Activated T-cell treated with anti-CD3 and anti-CD28 coated beads, Interleukin-2, amount 50 U/mL, for 72 hours (primary cell): Measurements from ENCODE around the gene LRRD1. TPM values are rescaled to one million over a fixed set of nuclear protein-coding genes. Genes with fewer than 3 reads are reported as not detected.
A peak's percentile ranks its signal among the peaks of the same experiment; 100 is the strongest.
"Not testable (repeated sequence)": the region's sequence is repeated elsewhere in the genome, so short reads cannot be mapped to it uniquely, and the experiment has no call there.

ENCODE experiments used
- ATAC-seq, 2 donors: fragments of 150-1000 bp; cut with Tn5 transposase; replicated peaks in 1 of 2; 2 replicates each; pipeline ENCODE4 v1.10.0; 2021; ENCODE audit warnings: moderate library complexity in 2 of 2, mild to moderate bottlenecking in 1 of 2
- DNase-seq, 2 donors: peaks; one replicate each; pipeline ENCODE4 v3.0.0; 2021 to 2022; ENCODE audit warnings: mixed read lengths in 1 of 2
- H3K27ac Mint-ChIP-seq: one replicate; pipeline ENCODE4 v1.8.0; 2022; ENCODE audit warnings: mild to moderate bottlenecking, moderate library complexity, mixed read lengths
- H3K27me3 Mint-ChIP-seq: one replicate; pipeline ENCODE4 v1.8.0; 2022; ENCODE audit warnings: low read depth, mixed read lengths
- H3K36me3 Mint-ChIP-seq, 2 donors: one replicate each; pipeline ENCODE4 v1.8.0; 2022; ENCODE audit warnings: mixed read lengths in 2 of 2, mild to moderate bottlenecking in 1 of 2; ENCODE audit not compliant: insufficient read depth in 2 of 2
- H3K4me1 Mint-ChIP-seq: one replicate; pipeline ENCODE4 v1.8.0; 2022; ENCODE audit warnings: low read depth, mixed read lengths
- H3K4me3 Mint-ChIP-seq, 2 donors: one replicate each; pipeline ENCODE4 v1.8.0; 2022; ENCODE audit warnings: mild to moderate bottlenecking in 2 of 2, mixed read lengths in 2 of 2, moderate library complexity in 2 of 2
- H3K9me3 Mint-ChIP-seq, 2 donors: one replicate each; pipeline ENCODE4 v1.8.0; 2022; ENCODE audit warnings: mixed read lengths in 2 of 2
- total RNA-seq, 2 donors: library from RNA; stranded (reverse); gene quantifications; one replicate each; pipeline ENCODE4 v1.2.3, GENCODE V29; 2022

LRRD1 gene
- total RNA-seq, 2 donors from 2014 or later: not detected

GRCh38 chr7:92134271-92135051 is 44.5 kb downstream of the LRRD1 start, which contains the start of gene CYP51A1:
CYP51A1 (minus strand) TSS chr7:92134477; CDS start chr7:92134364, 113 bp downstream.
- Mint-ChIP-seq H3K27ac (peak within 1 kb of the TSS; percentile 98), H3K4me3 (peak within 1 kb of the TSS; percentile 93 to 96), H3K36me3 (peaks cover 2 to 11% of the 10 kb centered on the region in 2 donors), H3K27me3 (no peaks in the 10 kb centered on the region), H3K4me1 (peaks cover 29% of the 10 kb centered on the region), H3K9me3 (no peaks in the 10 kb centered on the region)
- DNase-seq (peak; percentile 94), ATAC-seq (peak; percentile 93 to 94)

GRCh38 chr7:92133737-92134270 is 45.1 kb downstream of the LRRD1 start:
- ATAC-seq (peak; percentile 37 to 48), DNase-seq (peak; percentile 71 to 74)
- Mint-ChIP-seq H3K9me3 (no peaks in the 10 kb centered on the region), H3K36me3 (peaks cover 2 to 10% of the 10 kb centered on the region in 2 donors), H3K27me3 (no peaks in the 10 kb centered on the region), H3K4me1 (peaks cover 29% of the 10 kb centered on the region), H3K4me3 (peak overlapping the region; percentile 93 to 96), H3K27ac (peak overlapping the region; percentile 98)

GRCh38 chr7:92133133-92133736 is 45.7 kb downstream of the LRRD1 start:
- peaks cover 29% of the 10 kb centered on the region for H3K4me1 Mint-ChIP-seq
- H3K27me3 Mint-ChIP-seq: no peaks in the 10 kb centered on the region
- peak overlapping the region; percentile 98 for H3K27ac Mint-ChIP-seq
- H3K36me3 Mint-ChIP-seq: peaks cover 2 to 10% of the 10 kb centered on the region in 2 donors
- H3K4me3 Mint-ChIP-seq: peak overlapping the region; percentile 93 to 96
- ATAC-seq: peak; percentile 3 to 5
- no peak for DNase-seq
- no peaks in the 10 kb centered on the region for H3K9me3 Mint-ChIP-seq

DNA sequence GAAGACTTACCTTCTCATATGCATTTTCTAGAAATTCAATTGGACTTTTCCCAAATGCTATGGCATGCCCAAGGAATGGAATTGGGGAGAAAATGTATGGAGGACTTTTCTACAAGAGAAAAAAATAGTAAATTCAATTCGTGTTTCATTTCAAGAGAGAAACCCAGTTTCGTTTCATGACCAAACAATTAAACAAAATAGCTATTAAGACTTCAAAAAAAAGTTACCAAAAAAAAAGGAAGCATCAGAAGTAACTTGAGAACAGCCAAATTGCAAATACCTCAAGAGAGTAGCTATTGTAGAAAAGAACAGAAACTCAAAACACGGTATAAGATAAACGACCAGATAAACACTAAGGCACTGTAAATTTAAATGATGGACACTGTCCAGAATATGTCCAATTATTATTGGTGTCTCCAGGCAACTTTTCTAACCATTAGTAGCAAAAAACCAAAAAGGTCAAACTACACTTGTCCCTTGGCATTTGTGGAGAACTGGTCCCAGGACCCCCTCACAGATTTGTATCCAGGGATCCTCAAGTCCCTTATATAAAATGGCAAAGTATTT is 47.1 kb downstream of the LRRD1 start:
- ATAC-seq (no peak), DNase-seq (no peak)
- Mint-ChIP-seq H3K36me3 (peaks cover 2 to 12% of the 10 kb centered on the region in 2 donors), H3K27ac (no peak overlapping the region), H3K27me3 (no peaks in the 10 kb centered on the region), H3K4me3 (peak overlapping the region in 1 of 2 donors; percentile 35), H3K4me1 (peaks cover 29% of the 10 kb centered on the region), H3K9me3 (no peaks in the 10 kb centered on the region)

GRCh38 chr7:92131093-92131492 is 47.8 kb downstream of the LRRD1 start:
- Mint-ChIP-seq H3K27ac (no peak overlapping the region), H3K9me3 (no peaks in the 10 kb centered on the region), H3K4me1 (peaks cover 29% of the 10 kb centered on the region), H3K27me3 (no peaks in the 10 kb centered on the region), H3K36me3 (peaks cover 2 to 18% of the 10 kb centered on the region in 2 donors), H3K4me3 (no peak overlapping the region)
- ATAC-seq: no peak
- no peak for DNase-seq

DNA sequence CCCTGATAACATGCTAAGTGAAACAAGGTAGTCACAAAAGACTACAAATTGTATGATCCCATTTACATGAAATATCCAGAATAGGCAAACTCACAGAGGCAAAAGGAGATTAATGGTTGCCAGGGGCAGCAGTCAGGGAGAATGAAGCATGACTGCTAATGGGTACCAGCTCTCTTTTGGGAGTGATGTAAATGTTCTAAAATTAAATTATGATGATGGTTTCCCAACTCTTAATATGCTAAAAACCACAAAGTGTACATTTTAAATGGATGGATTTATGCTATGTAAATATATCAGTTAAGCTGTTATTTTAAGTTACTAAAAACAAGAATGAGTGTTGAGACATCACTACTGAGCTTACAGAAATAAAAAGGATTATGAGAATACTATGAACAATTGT is 57.3 kb downstream of the LRRD1 start:
- H3K36me3 Mint-ChIP-seq: peaks cover 12 to 56% of the 10 kb centered on the region in 2 donors
- DNase-seq (no peak), ATAC-seq (no peak)
- H3K9me3 Mint-ChIP-seq: no peaks in the 10 kb centered on the region
- H3K27ac Mint-ChIP-seq: no peak overlapping the region
- no peak overlapping the region for H3K4me3 Mint-ChIP-seq
- no peaks in the 10 kb centered on the region for H3K4me1 Mint-ChIP-seq
- no peaks in the 10 kb centered on the region for H3K27me3 Mint-ChIP-seq

DNA sequence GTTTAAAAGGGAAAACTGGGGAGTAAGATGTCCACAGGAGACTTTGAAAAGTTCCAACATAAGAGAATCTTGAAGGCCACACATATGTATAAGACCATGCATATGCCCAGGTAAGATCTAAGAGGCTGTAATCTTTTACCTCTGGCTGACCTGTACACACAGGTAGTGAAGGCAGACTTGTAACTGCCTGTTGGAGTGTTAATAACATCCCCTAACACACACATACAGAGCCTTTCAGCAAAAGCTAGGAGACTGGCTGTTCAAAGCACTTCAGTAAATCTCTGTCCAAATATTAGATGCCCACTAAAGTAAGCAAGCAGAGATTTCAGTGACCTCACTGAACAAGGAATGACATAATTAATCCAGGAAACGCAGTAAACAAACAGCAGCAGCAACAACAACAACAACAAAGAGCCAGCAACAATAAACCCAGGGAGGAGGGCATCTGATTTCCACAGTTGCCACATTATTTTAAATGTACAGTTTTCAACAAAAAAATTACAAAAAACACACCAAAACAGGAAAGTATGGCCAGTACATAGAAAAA is 59.7 kb downstream of the LRRD1 start:
- H3K4me3 Mint-ChIP-seq: no peak overlapping the region
- H3K4me1 Mint-ChIP-seq: no peaks in the 10 kb centered on the region
- DNase-seq (no peak), ATAC-seq (no peak)
- H3K27me3 Mint-ChIP-seq: no peaks in the 10 kb centered on the region
- H3K9me3 Mint-ChIP-seq: no peaks in the 10 kb centered on the region
- peaks cover 10 to 55% of the 10 kb centered on the region in 2 donors for H3K36me3 Mint-ChIP-seq
- H3K27ac Mint-ChIP-seq: no peak overlapping the region

DNA sequence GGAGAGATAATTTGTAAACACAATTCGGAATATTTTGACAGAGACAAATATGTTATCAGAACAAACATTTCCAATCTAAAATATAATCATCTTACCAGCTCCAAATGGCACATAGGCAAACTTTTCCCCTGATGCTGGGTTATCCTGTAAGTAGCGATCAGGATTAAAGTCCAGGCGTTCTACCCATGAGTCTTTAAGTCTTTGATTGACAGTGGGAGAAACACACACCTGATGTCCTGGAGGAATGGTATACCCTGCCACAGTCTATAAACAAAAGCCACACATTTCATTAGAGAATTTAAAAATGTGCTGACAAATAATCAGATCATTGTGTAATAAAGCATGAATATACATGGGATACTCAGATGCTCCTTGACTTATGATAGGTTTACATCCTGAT is 62.0 kb downstream of the LRRD1 start:
- Mint-ChIP-seq H3K4me3 (no peak overlapping the region), H3K27ac (no peak overlapping the region), H3K4me1 (no peaks in the 10 kb centered on the region), H3K36me3 (peaks cover 10 to 43% of the 10 kb centered on the region in 2 donors), H3K9me3 (no peaks in the 10 kb centered on the region), H3K27me3 (no peaks in the 10 kb centered on the region)
- ATAC-seq: no peak
- no peak for DNase-seq

DNA sequence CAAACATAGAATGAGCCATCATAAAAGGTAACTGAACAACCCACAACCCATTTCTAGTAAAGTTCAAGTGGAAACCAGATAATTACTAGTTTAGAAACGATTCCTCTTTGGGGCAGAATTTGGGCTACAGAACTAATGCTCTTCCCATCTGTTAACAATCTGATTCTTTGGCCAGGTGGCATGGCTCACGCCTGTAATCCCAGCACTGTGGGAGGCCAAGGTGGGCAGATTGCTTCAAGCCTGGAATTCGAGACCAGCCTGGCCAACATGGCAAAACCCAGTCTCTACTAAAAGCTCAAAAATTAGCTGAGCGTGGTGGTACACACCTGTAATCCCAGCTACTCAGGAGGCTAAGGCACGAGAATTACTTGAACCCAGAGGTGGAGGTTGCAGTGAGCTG is 63.1 kb downstream of the LRRD1 start:
- Mint-ChIP-seq H3K4me1 (no peaks in the 10 kb centered on the region), H3K27ac (no peak overlapping the region), H3K4me3 (no peak overlapping the region), H3K27me3 (no peaks in the 10 kb centered on the region), H3K9me3 (no peaks in the 10 kb centered on the region), H3K36me3 (peaks cover 6 to 38% of the 10 kb centered on the region in 2 donors)
- ATAC-seq (no peak), DNase-seq (no peak)

DNA sequence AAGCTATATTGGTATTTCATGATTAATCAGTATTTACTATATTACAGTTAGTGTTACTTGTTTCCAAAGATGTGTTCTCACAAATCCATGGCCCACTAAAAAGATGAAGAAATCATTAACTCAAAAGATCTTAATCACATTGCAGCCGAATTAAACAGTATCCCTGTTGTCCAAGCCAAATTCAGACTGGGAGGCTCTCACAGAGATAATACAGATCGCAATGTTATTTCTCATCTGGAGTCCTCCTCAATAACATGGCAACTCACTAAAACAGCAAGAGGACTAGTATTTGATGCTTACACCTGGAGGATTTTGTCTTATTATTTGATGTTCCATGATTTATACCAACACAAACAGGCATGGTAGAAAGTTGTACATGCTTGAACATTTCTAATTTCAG is 68.1 kb downstream of the LRRD1 start:
- no peaks in the 10 kb centered on the region for H3K4me1 Mint-ChIP-seq
- H3K27ac Mint-ChIP-seq: no peak overlapping the region
- DNase-seq: no peak
- H3K27me3 Mint-ChIP-seq: no peaks in the 10 kb centered on the region
- no peaks in the 10 kb centered on the region for H3K9me3 Mint-ChIP-seq
- no peak overlapping the region for H3K4me3 Mint-ChIP-seq
- H3K36me3 Mint-ChIP-seq: peaks cover 0 to 20% of the 10 kb centered on the region in 2 donors
- ATAC-seq: no peak

DNA sequence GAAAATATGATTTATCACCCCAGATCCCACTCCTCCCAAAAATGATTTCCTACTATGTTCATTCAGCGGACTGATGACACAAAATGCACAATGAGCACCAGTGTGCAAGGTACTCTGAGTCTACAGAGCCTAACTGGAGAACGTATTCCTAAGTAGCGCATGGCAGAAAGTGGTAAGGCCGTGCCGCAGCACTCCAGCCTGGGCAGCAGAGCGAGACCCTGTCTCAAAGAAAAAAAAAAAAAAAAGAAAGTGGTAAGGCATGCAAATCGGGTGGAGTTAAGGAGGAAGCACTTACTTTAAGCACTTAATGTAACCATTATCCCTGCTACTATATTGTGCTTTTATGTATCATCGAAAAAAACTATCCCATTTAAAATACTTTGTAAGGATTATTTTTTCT is 70.1 kb downstream of the LRRD1 start:
- no peak for DNase-seq
- Mint-ChIP-seq H3K9me3 (no peaks in the 10 kb centered on the region), H3K36me3 (peaks cover 0 to 9% of the 10 kb centered on the region in 2 donors), H3K4me1 (no peaks in the 10 kb centered on the region), H3K27ac (no peak overlapping the region), H3K27me3 (no peaks in the 10 kb centered on the region), H3K4me3 (no peak overlapping the region)
- ATAC-seq: no peak

DNA sequence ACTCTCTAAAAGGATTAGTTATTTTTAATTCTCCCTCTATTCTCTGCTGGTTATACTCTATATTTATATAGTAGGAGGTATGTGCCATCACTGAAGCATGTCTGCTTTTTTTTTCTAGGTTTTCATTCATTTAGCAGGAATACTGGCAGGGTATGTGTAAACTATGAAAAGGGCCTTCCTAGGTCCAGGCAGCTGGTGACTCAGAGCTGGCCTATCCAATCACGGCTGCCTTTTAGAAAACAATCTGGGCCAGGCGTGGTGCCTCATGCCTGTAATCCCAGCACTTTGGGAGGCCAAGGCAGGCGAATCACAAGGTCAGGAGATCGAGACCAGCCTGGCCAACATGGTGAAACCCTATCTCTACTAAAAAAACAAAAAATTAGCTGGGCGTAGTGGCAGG is 76.1 kb downstream of the LRRD1 start:
- not testable (repeated sequence) for H3K4me3 Mint-ChIP-seq, H3K27ac Mint-ChIP-seq, H3K4me1 Mint-ChIP-seq, ATAC-seq, DNase-seq, H3K9me3 Mint-ChIP-seq, H3K27me3 Mint-ChIP-seq, H3K36me3 Mint-ChIP-seq

DNA sequence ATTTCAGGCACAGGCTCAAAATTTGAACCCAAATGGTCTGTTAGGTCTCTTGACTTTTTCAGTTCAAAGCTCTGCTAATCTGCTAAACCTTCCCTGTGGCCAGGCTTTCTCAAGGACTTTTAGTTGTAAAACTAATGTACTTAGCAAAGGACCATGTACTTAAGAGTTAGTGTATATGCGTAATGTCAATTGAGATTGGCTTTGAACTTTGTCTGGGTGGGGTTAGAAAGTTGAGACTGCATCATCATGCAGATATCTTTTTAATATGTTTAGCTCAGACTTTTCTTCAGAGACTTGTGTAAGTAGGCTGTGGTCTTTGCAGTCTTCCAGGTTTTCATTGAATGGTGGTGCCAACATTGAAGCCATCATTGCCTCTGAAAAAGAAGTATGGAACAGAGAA is 78.4 kb downstream of the LRRD1 start:
- ATAC-seq: no peak

More for the DNA sequence above, 78.4 kb downstream of the LRRD1 start:
- no peaks in the 10 kb centered on the region for H3K4me1 Mint-ChIP-seq
- no peaks in the 10 kb centered on the region for H3K27me3 Mint-ChIP-seq
- H3K9me3 Mint-ChIP-seq: no peaks in the 10 kb centered on the region
- H3K27ac Mint-ChIP-seq: peak overlapping the region; percentile 44
- no peak overlapping the region for H3K4me3 Mint-ChIP-seq
- no peak for DNase-seq
- H3K36me3 Mint-ChIP-seq: peaks cover 0 to 8% of the 10 kb centered on the region in 2 donors
